Sigmoid colon (tissue), 7 donors: ENCODE data around the gene PEPD. TPM values are rescaled to one million over a fixed set of nuclear protein-coding genes. Genes with fewer than 3 reads are reported as not detected.
A peak's percentile ranks its signal among the peaks of the same experiment; 100 is the strongest.

Experiments used
- DNase-seq: peaks from one replicate; pipeline ENCODE4 v3.0.0-alpha.2; 2019
- H3K27ac ChIP-seq, 4 donors: fragments of 200-600 bp; sonication (generic); one replicate each; pipeline ENCODE4 v1.5.1; 2016 to 2019; ENCODE audit warnings: mild to moderate bottlenecking in 1 of 4
- H3K27me3 ChIP-seq, 3 donors: fragments of 200-600 bp; sonication (generic); one replicate each; pipeline ENCODE4 v1.5.1; 2019; ENCODE audit warnings: mild to moderate bottlenecking in 1 of 3
- H3K36me3 ChIP-seq, 4 donors: fragments of 200-600 bp; sonication (generic); one replicate each; pipeline ENCODE4 v1.5.1; 2016 to 2019
- H3K4me1 ChIP-seq, 4 donors: fragments of 200-600 bp; sonication (generic); one replicate each; pipeline ENCODE4 v1.5.1; 2017 to 2019
- H3K4me3 ChIP-seq, 4 donors: fragments of 200-600 bp; sonication (generic); one replicate each; pipeline ENCODE4 v1.5.1; 2017 to 2019; ENCODE audit warnings: mild to moderate bottlenecking in 2 of 4, moderate library complexity in 1 of 4
- H3K9me3 ChIP-seq, 4 donors: fragments of 200-600 bp in 3 of 4; sonication (generic) in 3 of 4; one replicate each; pipeline versions ENCODE4 v1.5.1 to v1.6.1; 2013 to 2019
- CTCF ChIP-seq, 4 experiments: fragments of 450-650 bp in 3 of 4; fragments of 200-600 bp in 1 of 4; IDR thresholded peaks; one replicate each; pipeline ENCODE4 v1.5.1; 2016 to 2019; ENCODE audit warnings: antibody characterized with exemption in 4 of 4, mild to moderate bottlenecking in 3 of 4, moderate library complexity in 2 of 4
- EP300 ChIP-seq, 4 donors: sonication (generic); formaldehyde crosslinking; IDR thresholded peaks; one replicate each; pipeline ENCODE4 v1.6.1; 2017; ENCODE audit warnings: antibody characterized with exemption in 4 of 4
- POLR2A ChIP-seq, 2 donors: fragments of 450-650 bp; IDR thresholded peaks; one replicate each; pipeline ENCODE4 v1.6.1; 2016; ENCODE audit warnings: antibody characterized with exemption in 2 of 2, mild to moderate bottlenecking in 2 of 2, moderate library complexity in 2 of 2
- POLR2AphosphoS5 ChIP-seq, 4 donors: sonication (generic); formaldehyde crosslinking; IDR thresholded peaks; one replicate each; pipeline ENCODE4 v1.6.1; 2017; ENCODE audit warnings: antibody characterized with exemption in 4 of 4
- WGBS, 2 donors: extraction: QIAGEN DNeasy Blood & Tissue Kit; methylation state at CpG; one replicate each; pipeline ENCODE4 v1.1.7; 2013; 5-methylcytosine and 5-hydroxymethylcytosine counted together
- intact Hi-C: fragments of 100-400 bp; cut with DNase I; formaldehyde crosslinking; loops from one replicate; pipeline ENCODE4 v1.15.1; 2023
- polyA plus RNA-seq, 3 donors: library from polyadenylated mRNA; stranded (reverse); fragments of 200-250 nt; gene quantifications; one replicate each; pipeline ENCODE4 v1.2.3, GENCODE V29; 2013
- total RNA-seq, 4 donors: library from RNA; depleted of rRNA; stranded (reverse); fragments of >200 nt; gene quantifications; one replicate each; pipeline ENCODE4 v1.1.0, GENCODE V29; 2016
- donor health status: healthy with polysubstance abuse.
- donor health status: Bipolar disorder and iron deficiency.
- donor health status: healthy.

PEPD gene
- total and polyA plus RNA-seq, 7 donors: 50.0 to 187 (median 67.8) TPM

GRCh38 chr19:33344573-33344925 is 177.0 kb downstream of the PEPD start:
- TF ChIP-seq POLR2AphosphoS5 (IDR thresholded peaks at IDR 0.05) (no peak), EP300 (IDR thresholded peaks at IDR 0.05) (no peak), CTCF (IDR thresholded peaks at IDR 0.05) (no peak), POLR2A (IDR thresholded peaks at IDR 0.05) (no peak)
- 49 to 62% methylated on average over 4 of the region's 4 CpGs for WGBS, 2 donors
- no peak for DNase-seq
- Histone ChIP-seq H3K36me3 (no peaks in the 10 kb centered on the region), H3K4me1 (no peaks in the 10 kb centered on the region), H3K9me3 (no peaks in the 10 kb centered on the region), H3K4me3 (peak overlapping the region in 1 of 4 donors; percentile 8), H3K27me3 (peaks cover 0 to 12% (median 0%) of the 10 kb centered on the region in 3 donors), H3K27ac (peak overlapping the region in 1 of 4 donors; percentile 31)
- intact Hi-C loops: no loop called here

GRCh38 chr19:33343859-33344572 is 177.6 kb downstream of the PEPD start:
- 33 to 43% methylated on average over 12 of the region's 12 CpGs for WGBS, 2 donors
- Histone ChIP-seq H3K4me3 (peak overlapping the region in 1 of 4 donors; percentile 8), H3K27me3 (peaks cover 0 to 12% (median 0%) of the 10 kb centered on the region in 3 donors), H3K9me3 (no peaks in the 10 kb centered on the region), H3K36me3 (no peaks in the 10 kb centered on the region), H3K4me1 (no peaks in the 10 kb centered on the region), H3K27ac (peak overlapping the region in 1 of 4 donors; percentile 31)
- intact Hi-C loops: no loop called here
- TF ChIP-seq CTCF (IDR thresholded peaks at IDR 0.05) (no peak), POLR2A (IDR thresholded peaks at IDR 0.05) (no peak), POLR2AphosphoS5 (IDR thresholded peaks at IDR 0.05) (no peak), EP300 (IDR thresholded peaks at IDR 0.05) (no peak)
- DNase-seq: peak; percentile 72

- intact Hi-C loops: no loop called here
- H3K36me3 ChIP-seq: no peaks in the 10 kb centered on the region
- DNase-seq: no peak
- no peak overlapping the region for H3K27ac ChIP-seq
- no peaks in the 10 kb centered on the region for H3K9me3 ChIP-seq
- H3K27me3 ChIP-seq: peaks cover 0 to 12% (median 0%) of the 10 kb centered on the region in 3 donors
- no peaks in the 10 kb centered on the region for H3K4me1 ChIP-seq
- H3K4me3 ChIP-seq: no peak overlapping the region
- 89% methylated on average over 2 of the region's 2 CpGs for WGBS, 2 donors
- TF ChIP-seq CTCF (IDR thresholded peaks at IDR 0.05) (no peak), EP300 (IDR thresholded peaks at IDR 0.05) (no peak), POLR2A (IDR thresholded peaks at IDR 0.05) (no peak), POLR2AphosphoS5 (IDR thresholded peaks at IDR 0.05) (no peak)
Observed at GRCh38 chr19:33343301-33343700, 178.3 kb downstream of the PEPD start.

- H3K27ac ChIP-seq: no peak overlapping the region
- intact Hi-C loops: no loop called here
- no peak for DNase-seq
- H3K36me3 ChIP-seq: no peaks in the 10 kb centered on the region
- TF ChIP-seq POLR2A (IDR thresholded peaks at IDR 0.05): no peak
- no peak for TF ChIP-seq EP300 (IDR thresholded peaks at IDR 0.05)
- TF ChIP-seq POLR2AphosphoS5 (IDR thresholded peaks at IDR 0.05): no peak
- no peak for TF ChIP-seq CTCF (IDR thresholded peaks at IDR 0.05)
- 24 to 34% methylated on average over 2 of the region's 2 CpGs for WGBS, 2 donors
- H3K4me3 ChIP-seq: no peak overlapping the region
- H3K27me3 ChIP-seq: no peaks in the 10 kb centered on the region
- H3K4me1 ChIP-seq: no peaks in the 10 kb centered on the region
- H3K9me3 ChIP-seq: no peaks in the 10 kb centered on the region
Observed at GRCh38 chr19:33340991-33341390, 180.6 kb downstream of the PEPD start.
